ENCODE results near the gene IL26. TPM values are rescaled to one million over a fixed set of nuclear protein-coding genes. Genes with fewer than 3 reads are reported as not detected.

Gene IL26
- total and polyA plus RNA-seq, 7 donors: 0.22 to 0.36 TPM; not detected in 5

GRCh38 chr12:68269779-68270178, 44.2 kb upstream of the IL26 start:
- no peak for DNase-seq
- Histone ChIP-seq H3K27ac (no peak overlapping the region), H3K4me1 (no peaks in the 10 kb centered on the region), H3K4me3 (no peak overlapping the region), H3K9me3 (no peaks in the 10 kb centered on the region), H3K36me3 (no peaks in the 10 kb centered on the region), H3K27me3 (no peaks in the 10 kb centered on the region)
- TF ChIP-seq POLR2A (IDR thresholded peaks at IDR 0.05) (no peak), EP300 (IDR thresholded peaks at IDR 0.05) (no peak), CTCF (IDR thresholded peaks at IDR 0.05) (no peak), POLR2AphosphoS5 (IDR thresholded peaks at IDR 0.05) (no peak)
- intact Hi-C loops (cut with DNase I): no loop called here
- WGBS, 2 donors: 91 to 93% methylated on average over 2 of the region's 2 CpGs

- no peak overlapping the region for H3K27ac ChIP-seq
- DNase-seq: no peak
- H3K36me3 ChIP-seq: no peaks in the 10 kb centered on the region
- H3K4me1 ChIP-seq: no peaks in the 10 kb centered on the region
- no peaks in the 10 kb centered on the region for H3K9me3 ChIP-seq
- H3K4me3 ChIP-seq: no peak overlapping the region
- intact Hi-C loops (cut with DNase I): no loop called here
- TF ChIP-seq EP300 (IDR thresholded peaks at IDR 0.05) (no peak), CTCF (IDR thresholded peaks at IDR 0.05) (no peak), POLR2AphosphoS5 (IDR thresholded peaks at IDR 0.05) (no peak), POLR2A (IDR thresholded peaks at IDR 0.05) (no peak)
- no peaks in the 10 kb centered on the region for H3K27me3 ChIP-seq
Observed at GRCh38 chr12:68268967-68269366, 43.4 kb upstream of the IL26 start.

- Histone ChIP-seq H3K4me3 (no peak overlapping the region), H3K27me3 (no peaks in the 10 kb centered on the region), H3K27ac (no peak overlapping the region), H3K36me3 (no peaks in the 10 kb centered on the region), H3K4me1 (no peaks in the 10 kb centered on the region), H3K9me3 (no peaks in the 10 kb centered on the region)
- TF ChIP-seq EP300 (IDR thresholded peaks at IDR 0.05) (no peak), CTCF (IDR thresholded peaks at IDR 0.05) (no peak), POLR2AphosphoS5 (IDR thresholded peaks at IDR 0.05) (no peak)
- DNase-seq: no peak
- intact Hi-C loops (cut with DNase I): no loop called here
- 74 to 82% methylated on average over 6 of the region's 6 CpGs for WGBS, 2 donors
Observed at GRCh38 chr12:68267892-68268396, 42.3 kb upstream of the IL26 start.

- Histone ChIP-seq H3K4me1 (no peaks in the 10 kb centered on the region), H3K9me3 (no peaks in the 10 kb centered on the region), H3K27me3 (no peaks in the 10 kb centered on the region), H3K36me3 (no peaks in the 10 kb centered on the region), H3K27ac (no peak overlapping the region), H3K4me3 (no peak overlapping the region)
- no peak for TF ChIP-seq POLR2A (IDR thresholded peaks at IDR 0.05)
- no peak for TF ChIP-seq CTCF (IDR thresholded peaks at IDR 0.05)
- no peak for TF ChIP-seq POLR2AphosphoS5 (IDR thresholded peaks at IDR 0.05)
- TF ChIP-seq EP300 (IDR thresholded peaks at IDR 0.05): no peak
- 90% methylated on average over 2 of the region's 2 CpGs for WGBS, 2 donors
- DNase-seq: no peak
- intact Hi-C loops (cut with DNase I): no loop called here
Observed at GRCh38 chr12:68264857-68265256, 39.2 kb upstream of the IL26 start.

GRCh38 chr12:68264158-68264855, 38.7 kb upstream of the IL26 start:
- no peaks in the 10 kb centered on the region for H3K9me3 ChIP-seq
- DNase-seq: no peak
- no peaks in the 10 kb centered on the region for H3K4me1 ChIP-seq
- H3K27ac ChIP-seq: no peak overlapping the region
- intact Hi-C loops (cut with DNase I): no loop called here
- H3K4me3 ChIP-seq: no peak overlapping the region
- WGBS, 2 donors: 93 to 95% methylated on average over 7 of the region's 7 CpGs
- no peak for TF ChIP-seq POLR2AphosphoS5 (IDR thresholded peaks at IDR 0.05)
- H3K27me3 ChIP-seq: no peaks in the 10 kb centered on the region
- H3K36me3 ChIP-seq: no peaks in the 10 kb centered on the region

All from sigmoid colon (tissue), 7 donors.